Measurements from ENCODE around the gene GHSR. TPM values are rescaled to one million over a fixed set of nuclear protein-coding genes. Genes with fewer than 3 reads are reported as not detected.

The GHSR gene
- total RNA-seq, 1 experiment from 2014 or later = not detected

Other genes with a start within 250 kb of the GHSR start
- not detected in 2 replicates for gene TNFSF10, start 75.0 kb upstream of the GHSR start, total RNA-seq (2014; rRNA removed; shearing (Covaris generic))